HCT116 (cell line): Measurements from ENCODE around the gene LAS1L. TPM values are rescaled to one million over a fixed set of nuclear protein-coding genes. Genes with fewer than 3 reads are reported as not detected.

Source experiments
- ATAC-seq: fragments of 200-7000 bp; cut with Tn5 transposase; 2 replicates; pipeline ENCODE4 v1.9.1; 2020; ENCODE audit warnings: mild to moderate bottlenecking, moderate library complexity
- Bru-seq: library from RNA; stranded (reverse); fragments of 400-500 nt; gene quantifications from one replicate; lab custom pipeline; 2021; lab: Mats Ljungman, UMichigan
- BruChase-seq, 2 experiments: library from RNA; stranded (reverse); fragments of 400-500 nt; gene quantifications; one replicate each; lab custom pipeline; 2021; lab: Mats Ljungman, UMichigan
- BruUV-seq: library from RNA; stranded (reverse); fragments of 400-500 nt; replicated peaks from 2 replicates; lab custom pipeline; 2021; lab: Mats Ljungman, UMichigan
- CTCF ChIA-PET: fragments of 300-600 bp; sonication (Branson Sonifier 250); formaldehyde crosslinking; loops from one replicate; lab custom pipeline; 2021; ENCODE audit warnings: antibody characterized with exemption; lab: Charles Lee
- POLR2A ChIA-PET: fragments of 300-600, 350-600 bp; sonication (Branson Sonifier 250); formaldehyde crosslinking; loops from one replicate; lab custom pipeline; 2021; ENCODE audit warnings: antibody characterized with exemption; lab: Charles Lee
- RAD21 ChIA-PET, 2 experiments: fragments of 300-600 bp; sonication (Branson Sonifier 250); formaldehyde crosslinking; loops; one replicate each; lab custom pipeline; 2023; ENCODE audit warnings: low total read pairs in 2 of 2; ENCODE audit not compliant: uncharacterized antibody in 2 of 2, unreplicated experiment in 2 of 2, low non-redundant PET in 1 of 2; lab: Charles Lee
- DNase-seq: peaks from one replicate; pipeline ENCODE4 v3.0.0-alpha.2; 2010; ENCODE audit warnings: low read depth, low spot score
- H2AFZ ChIP-seq: fragments of 200-600 bp; shearing (Covaris generic), sonication (generic); 2 replicates; pipeline ENCODE4 v1.6.1; 2017; ENCODE audit warnings: low read depth, mixed run types, mixed read lengths, antibody characterized with exemption, low read length; ENCODE audit not compliant: poor library complexity, severe bottlenecking
- H3K27ac ChIP-seq: 2 replicates; pipeline ENCODE4 v1.5.1; 2012; ENCODE audit warnings: low read depth, low read length
- H3K27me3 ChIP-seq: fragments of 200-600 bp; sonication (generic); 2 replicates; pipeline ENCODE4 v1.6.1; 2016; ENCODE audit warnings: mixed run types, low read length, mixed read lengths; ENCODE audit not compliant: insufficient read depth
- H3K36me3 ChIP-seq, 2 experiments: fragments of 200-500 bp in 1 of 2; fragments of 200-600 bp in 1 of 2; sonication (Bioruptor generic) in 1 of 2; sonication (generic) in 1 of 2; 2 replicates each; pipeline versions ENCODE4 v1.5.1 to v1.6.1; 2014 to 2016; ENCODE audit warnings: low read length in 2 of 2, inconsistent platforms in 1 of 2, mixed read lengths in 1 of 2, mixed run types in 1 of 2; ENCODE audit not compliant: insufficient read depth in 2 of 2, control insufficient read depth in 1 of 2
- H3K4me1 ChIP-seq, 2 experiments: fragments of 200-600 bp in 1 of 2; sonication (generic) in 1 of 2; 2 replicates each; pipeline versions ENCODE4 v1.5.1 to v1.6.1; 2012 to 2017; ENCODE audit warnings: low read length in 2 of 2, inconsistent platforms in 1 of 2, mild to moderate bottlenecking in 1 of 2, mixed read lengths in 1 of 2, mixed run types in 1 of 2, moderate library complexity in 1 of 2; ENCODE audit not compliant: insufficient read depth in 2 of 2, control insufficient read depth in 1 of 2
- H3K4me2 ChIP-seq: fragments of 200-600 bp; sonication (generic); 2 replicates; pipeline ENCODE4 v1.6.1; 2017; ENCODE audit warnings: mixed run types, low read length, mixed read lengths
- H3K4me3 ChIP-seq, 2 experiments: fragments of 200-600 bp in 1 of 2; sonication (generic) in 1 of 2; replicated peaks in 1 of 2; 2 replicates each; pipeline ENCODE4 v1.5.1; 2011 to 2016; ENCODE audit warnings: low read length in 2 of 2, control low read depth in 1 of 2, low read depth in 1 of 2, mild to moderate bottlenecking in 1 of 2, mixed read lengths in 1 of 2, mixed run types in 1 of 2
- H3K79me2 ChIP-seq: fragments of 200-600 bp; sonication (generic); 2 replicates; pipeline ENCODE4 v1.6.1; 2017; ENCODE audit warnings: mild to moderate bottlenecking, mixed run types, low read length, moderate library complexity, mixed read lengths; ENCODE audit not compliant: insufficient read depth
- H3K9ac ChIP-seq: fragments of 200-600 bp; sonication (generic); 2 replicates; pipeline ENCODE4 v1.6.1; 2016; ENCODE audit warnings: low read length, mixed read lengths
- H3K9me2 ChIP-seq: fragments of 200-600 bp; sonication (generic), shearing (Covaris generic); 2 replicates; pipeline ENCODE4 v1.6.1; 2017; ENCODE audit warnings: mixed run types, mild to moderate bottlenecking, moderate library complexity; ENCODE audit not compliant: insufficient read depth
- H3K9me3 ChIP-seq, 2 experiments: fragments of 200-500 bp in 1 of 2; fragments of 200-600 bp in 1 of 2; sonication (Bioruptor generic) in 1 of 2; sonication (generic) in 1 of 2; 2 replicates each; pipeline ENCODE4 v1.6.1; 2014 to 2017; ENCODE audit warnings: low read length in 2 of 2, mixed read lengths in 2 of 2, inconsistent platforms in 1 of 2, low read depth in 1 of 2, mild to moderate bottlenecking in 1 of 2, mixed run types in 1 of 2, moderate library complexity in 1 of 2; ENCODE audit not compliant: control insufficient read depth in 1 of 2, insufficient read depth in 1 of 2
- H4K20me1 ChIP-seq: fragments of 200-600 bp; sonication (generic), shearing (Covaris generic); 2 replicates; pipeline ENCODE4 v1.6.1; 2017; ENCODE audit warnings: mixed run types, mild to moderate bottlenecking, moderate library complexity; ENCODE audit not compliant: insufficient read depth
- CBX3 ChIP-seq: IDR thresholded peaks from 2 replicates; pipeline ENCODE4 v1.6.1; 2012; ENCODE audit warnings: low read depth
- CEBPB ChIP-seq: IDR thresholded peaks from 2 replicates; pipeline ENCODE4 v1.6.1; 2012; ENCODE audit warnings: low read depth
- EGR1 ChIP-seq: IDR thresholded peaks from 2 replicates; pipeline ENCODE4 v1.6.1; 2012; ENCODE audit warnings: low read depth
- ELF1 ChIP-seq: IDR thresholded peaks from 2 replicates; pipeline ENCODE4 v1.6.1; 2012; ENCODE audit warnings: low read depth, borderline replicate concordance
- EZH2 ChIP-seq: fragments of 200-600 bp; sonication (generic); IDR thresholded peaks from 2 replicates; pipeline ENCODE4 v1.6.1; 2017; ENCODE audit warnings: antibody characterized with exemption, mixed run types
- EZH2phosphoT487 ChIP-seq: fragments of 200-600 bp; IDR thresholded peaks from 2 replicates; pipeline ENCODE4 v1.6.1; 2018; ENCODE audit warnings: antibody characterized with exemption, borderline replicate concordance
- FOSL1 ChIP-seq: IDR thresholded peaks from 2 replicates; pipeline ENCODE4 v1.6.1; 2012; ENCODE audit warnings: low read depth
- JUND ChIP-seq: IDR thresholded peaks from 2 replicates; pipeline ENCODE4 v1.6.1; 2012
- POLR2A ChIP-seq: IDR thresholded peaks from 2 replicates; pipeline ENCODE4 v1.7.0; 2011; ENCODE audit warnings: borderline replicate concordance; ENCODE audit not compliant: insufficient read depth, insufficient read length; ENCODE audit errors: extremely low read depth
- POLR2AphosphoS5 ChIP-seq: IDR thresholded peaks from 2 replicates; pipeline ENCODE4 v1.6.1; 2011; ENCODE audit warnings: mild to moderate bottlenecking, low read depth, low read length, moderate library complexity
- RAD21 ChIP-seq: IDR thresholded peaks from 2 replicates; pipeline ENCODE4 v1.6.1; 2012; ENCODE audit warnings: low read depth, mild to moderate bottlenecking
- SIN3A ChIP-seq: IDR thresholded peaks from 2 replicates; pipeline ENCODE4 v1.6.1; 2012; ENCODE audit warnings: low read depth
- SRF ChIP-seq: IDR thresholded peaks from 2 replicates; pipeline ENCODE4 v1.6.1; 2012; ENCODE audit warnings: low read depth
- YY1 ChIP-seq: IDR thresholded peaks from 2 replicates; pipeline ENCODE4 v1.6.1; 2011; ENCODE audit warnings: low read length, low read depth, moderate library complexity, mild to moderate bottlenecking; ENCODE audit not compliant: insufficient replicate concordance; ENCODE audit errors: extremely low read depth
- ZFX ChIP-seq: fragments of 450-650 bp; IDR thresholded peaks from 2 replicates; pipeline ENCODE4 v1.6.1; 2017
- ZNF274 ChIP-seq: fragments of 200-500 bp; sonication (Bioruptor generic); IDR thresholded peaks from 2 replicates; pipeline ENCODE4 v1.6.1; 2014; ENCODE audit warnings: mild to moderate bottlenecking, low read depth, low read length, inconsistent platforms
- intact Hi-C: fragments of 100-400 bp; cut with micrococcal nuclease; formaldehyde crosslinking; loops from 2 replicates; pipeline ENCODE4 v1.10.0; 2022
- long read RNA-seq: library from polyadenylated mRNA; unstranded; transcript quantifications from one replicate; pipeline ENCODE4 v2.0.0, GENCODE V29; 2021; ENCODE audit not compliant: unreplicated experiment
- polyA plus RNA-seq: library from polyadenylated mRNA; unstranded; fragments of >200 nt; gene quantifications from 2 replicates; pipeline ENCODE4 v1.2.1, GENCODE V29; 2012; ENCODE audit warnings: missing spikeins
- total RNA-seq: library from RNA; stranded (reverse); gene quantifications from one replicate; pipeline ENCODE4 v1.2.1, GENCODE V29; 2021; ENCODE audit not compliant: unreplicated experiment
- TF ChIP-seq, protein P1 (sequence below), 3 experiments: fragments of 200-600 bp in 1 of 3; sonication (generic) in 1 of 3; IDR thresholded peaks in 2 of 3; conservative IDR thresholded peaks in 1 of 3; 2 replicates each; pipeline ENCODE4 v1.5.1; 2012 to 2017; ENCODE audit warnings: low read depth in 2 of 3, low read length in 2 of 3, antibody characterized with exemption in 1 of 3, borderline replicate concordance in 1 of 3, control low read depth in 1 of 3, mild to moderate bottlenecking in 1 of 3, mixed read lengths in 1 of 3, mixed run types in 1 of 3, moderate library complexity in 1 of 3; ENCODE audit not compliant: insufficient read depth in 1 of 3
- TF ChIP-seq, protein P2 (sequence below): IDR thresholded peaks from 2 replicates; pipeline ENCODE4 v1.6.1; 2012
- TF ChIP-seq, protein P3 (sequence below): IDR thresholded peaks from 2 replicates; pipeline ENCODE4 v1.6.1; 2012
- TF ChIP-seq, protein P4 (sequence below): IDR thresholded peaks from 2 replicates; pipeline ENCODE4 v1.6.1; 2012; ENCODE audit warnings: low read depth

LAS1L gene
- total RNA-seq (47.7 TPM), Bru-seq, nascent RNA (percentile 80 among the genes with signal in this experiment), BruChase-seq, experiment 1, labeled RNA remaining after a 6-hour chase (percentile 82 among the genes with signal in this experiment), BruChase-seq, experiment 2, labeled RNA remaining after a 2-hour chase (percentile 81 among the genes with signal in this experiment)
- 34.9 and 44.5 TPM in 2 replicates for polyA plus RNA-seq
- long read RNA-seq, transcript LAS1L-203 (14 exons, 2,439 nt) = minor isoform, 5 of 187 reads
- long read RNA-seq, transcript LAS1L-201 (12 exons, 2,261 nt) = minor isoform, 22 of 187 reads
- long read RNA-seq, transcript LAS1L-202 (13 exons, 2,386 nt) = major isoform, 105 of 187 reads
- long read RNA-seq, partial matches to known transcripts = 25 of 187 reads
- long read RNA-seq, other reads (novel, unspliced or antisense) = 30 of 187 reads

DNA sequence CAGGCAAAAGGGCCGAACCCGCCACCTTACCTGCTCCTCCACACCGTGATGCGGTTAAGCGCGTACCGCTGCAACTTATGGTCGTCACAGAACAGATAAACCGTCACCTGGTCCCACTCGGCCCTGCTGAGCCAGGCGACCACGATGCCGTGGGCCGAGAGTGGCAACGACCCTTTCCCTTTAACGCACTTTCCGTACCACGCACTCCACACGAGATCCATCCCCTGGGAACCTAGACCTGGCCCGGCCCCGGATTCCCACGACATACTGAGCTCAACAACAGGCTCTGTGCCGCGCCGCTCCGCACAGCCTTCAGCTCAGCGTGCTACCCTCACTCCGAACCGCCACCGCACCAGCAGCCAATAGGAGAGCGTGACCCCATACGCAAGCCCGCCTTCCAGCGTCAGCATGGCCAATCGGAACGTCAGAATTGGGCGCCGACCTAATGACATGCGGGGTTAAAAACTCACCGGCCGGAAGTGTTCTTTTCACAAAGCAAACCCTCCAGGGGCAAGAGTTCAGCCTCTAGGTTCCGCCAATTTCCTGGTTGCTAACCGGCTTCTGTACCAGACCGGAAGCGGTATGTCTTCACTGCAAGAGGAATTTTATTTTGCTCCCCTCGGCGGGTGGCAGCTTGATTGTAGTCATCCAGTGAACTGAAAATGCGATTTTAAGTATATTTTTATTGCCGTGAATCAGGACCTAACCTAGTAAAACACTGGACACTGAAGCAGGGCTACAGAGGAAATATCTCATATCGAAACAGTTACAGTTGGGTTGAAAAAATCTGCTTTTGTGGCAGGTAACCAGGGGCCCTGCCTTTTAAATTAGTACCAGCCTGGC, at the start of gene LAS1L:
TSS of gene LAS1L (minus strand) at position 338 of the 843 bp plus-strand sequence. CDS start at position 266, 72 bp downstream.
- H3K27ac ChIP-seq = peak within 1 kb of the TSS; percentile 53
- POLR2A ChIA-PET = no interaction called here
- H3K9me2 ChIP-seq = no peaks in the 10 kb centered on the region
- intact Hi-C loops = loop anchor here (10.0 kb wide), 1 partner anchor 500 kb away; the partner anchor contains the start of gene ZC3H12B
- H3K79me2 ChIP-seq = peaks cover 36% of the 10 kb centered on the region
- H2AFZ ChIP-seq = no peak within 1 kb of the TSS
- peak within 1 kb of the TSS; percentile 85 for H3K4me2 ChIP-seq
- no peaks in the 10 kb centered on the region for H3K9me3 ChIP-seq
- peaks cover 3 to 15% of the 10 kb centered on the region in 2 experiments; a peak in 2 of 4 replicates for H3K4me1 ChIP-seq
- peak within 1 kb of the TSS; percentile 84 to 90 for H3K4me3 ChIP-seq
- DNase-seq (peak; percentile 90), ATAC-seq (peak; percentile 98)
- no peaks in the 10 kb centered on the region for H4K20me1 ChIP-seq
- peak within 1 kb of the TSS; percentile 89 for H3K9ac ChIP-seq
- RAD21 ChIA-PET = interaction anchor here in 1 of 2 experiments (0.6 kb wide), 1 partner anchor 321 kb away, joined by 3 read pairs; no protein-coding TSS in a partner anchor
- BruUV-seq = TSS peak; percentile 84
- H3K27me3 ChIP-seq = no peaks in the 10 kb centered on the region
- CTCF ChIA-PET = no interaction called here
- H3K36me3 ChIP-seq = no peaks in the 10 kb centered on the region; a peak in 1 of 4 replicates
- TF ChIP-seq EZH2phosphoT487 (no peak), POLR2AphosphoS5 (peak; percentile 70), JUND (no peak), FOSL1 (no peak), SRF (peak; percentile 69), ZFX (peak; percentile 38; the same call in 1 of the 2 replicates), RAD21 (no peak), YY1 (peak; percentile 22), ZNF274 (no peak), POLR2A (no peak), ELF1 (peak; percentile 94), SIN3A (peak; percentile 52), CEBPB (no peak), EZH2 (no peak), EGR1 (peak; percentile 54), CBX3 (peak; percentile 74)
- TF ChIP-seq, protein P1, sequence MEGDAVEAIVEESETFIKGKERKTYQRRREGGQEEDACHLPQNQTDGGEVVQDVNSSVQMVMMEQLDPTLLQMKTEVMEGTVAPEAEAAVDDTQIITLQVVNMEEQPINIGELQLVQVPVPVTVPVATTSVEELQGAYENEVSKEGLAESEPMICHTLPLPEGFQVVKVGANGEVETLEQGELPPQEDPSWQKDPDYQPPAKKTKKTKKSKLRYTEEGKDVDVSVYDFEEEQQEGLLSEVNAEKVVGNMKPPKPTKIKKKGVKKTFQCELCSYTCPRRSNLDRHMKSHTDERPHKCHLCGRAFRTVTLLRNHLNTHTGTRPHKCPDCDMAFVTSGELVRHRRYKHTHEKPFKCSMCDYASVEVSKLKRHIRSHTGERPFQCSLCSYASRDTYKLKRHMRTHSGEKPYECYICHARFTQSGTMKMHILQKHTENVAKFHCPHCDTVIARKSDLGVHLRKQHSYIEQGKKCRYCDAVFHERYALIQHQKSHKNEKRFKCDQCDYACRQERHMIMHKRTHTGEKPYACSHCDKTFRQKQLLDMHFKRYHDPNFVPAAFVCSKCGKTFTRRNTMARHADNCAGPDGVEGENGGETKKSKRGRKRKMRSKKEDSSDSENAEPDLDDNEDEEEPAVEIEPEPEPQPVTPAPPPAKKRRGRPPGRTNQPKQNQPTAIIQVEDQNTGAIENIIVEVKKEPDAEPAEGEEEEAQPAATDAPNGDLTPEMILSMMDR (IDR thresholded peaks at IDR 0.05 in 2 of 3, conservative IDR thresholded peaks at IDR 0.05 in 1 of 3; ENCODE audit: borderline replicate concordance in 1 of 3, insufficient read depth in 1 of 3, low read depth in 2 of 3, low read length in 2 of 3) = no peak
- TF ChIP-seq, protein P2, sequence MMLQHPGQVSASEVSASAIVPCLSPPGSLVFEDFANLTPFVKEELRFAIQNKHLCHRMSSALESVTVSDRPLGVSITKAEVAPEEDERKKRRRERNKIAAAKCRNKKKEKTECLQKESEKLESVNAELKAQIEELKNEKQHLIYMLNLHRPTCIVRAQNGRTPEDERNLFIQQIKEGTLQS = no peak
- TF ChIP-seq, protein P3, sequence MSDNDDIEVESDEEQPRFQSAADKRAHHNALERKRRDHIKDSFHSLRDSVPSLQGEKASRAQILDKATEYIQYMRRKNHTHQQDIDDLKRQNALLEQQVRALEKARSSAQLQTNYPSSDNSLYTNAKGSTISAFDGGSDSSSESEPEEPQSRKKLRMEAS = peak; percentile 73; the same call in 1 of the 2 replicates
- TF ChIP-seq, protein P4, sequence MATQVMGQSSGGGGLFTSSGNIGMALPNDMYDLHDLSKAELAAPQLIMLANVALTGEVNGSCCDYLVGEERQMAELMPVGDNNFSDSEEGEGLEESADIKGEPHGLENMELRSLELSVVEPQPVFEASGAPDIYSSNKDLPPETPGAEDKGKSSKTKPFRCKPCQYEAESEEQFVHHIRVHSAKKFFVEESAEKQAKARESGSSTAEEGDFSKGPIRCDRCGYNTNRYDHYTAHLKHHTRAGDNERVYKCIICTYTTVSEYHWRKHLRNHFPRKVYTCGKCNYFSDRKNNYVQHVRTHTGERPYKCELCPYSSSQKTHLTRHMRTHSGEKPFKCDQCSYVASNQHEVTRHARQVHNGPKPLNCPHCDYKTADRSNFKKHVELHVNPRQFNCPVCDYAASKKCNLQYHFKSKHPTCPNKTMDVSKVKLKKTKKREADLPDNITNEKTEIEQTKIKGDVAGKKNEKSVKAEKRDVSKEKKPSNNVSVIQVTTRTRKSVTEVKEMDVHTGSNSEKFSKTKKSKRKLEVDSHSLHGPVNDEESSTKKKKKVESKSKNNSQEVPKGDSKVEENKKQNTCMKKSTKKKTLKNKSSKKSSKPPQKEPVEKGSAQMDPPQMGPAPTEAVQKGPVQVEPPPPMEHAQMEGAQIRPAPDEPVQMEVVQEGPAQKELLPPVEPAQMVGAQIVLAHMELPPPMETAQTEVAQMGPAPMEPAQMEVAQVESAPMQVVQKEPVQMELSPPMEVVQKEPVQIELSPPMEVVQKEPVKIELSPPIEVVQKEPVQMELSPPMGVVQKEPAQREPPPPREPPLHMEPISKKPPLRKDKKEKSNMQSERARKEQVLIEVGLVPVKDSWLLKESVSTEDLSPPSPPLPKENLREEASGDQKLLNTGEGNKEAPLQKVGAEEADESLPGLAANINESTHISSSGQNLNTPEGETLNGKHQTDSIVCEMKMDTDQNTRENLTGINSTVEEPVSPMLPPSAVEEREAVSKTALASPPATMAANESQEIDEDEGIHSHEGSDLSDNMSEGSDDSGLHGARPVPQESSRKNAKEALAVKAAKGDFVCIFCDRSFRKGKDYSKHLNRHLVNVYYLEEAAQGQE = no peak
